ENCODE results near the gene HOXD12.

DNA sequence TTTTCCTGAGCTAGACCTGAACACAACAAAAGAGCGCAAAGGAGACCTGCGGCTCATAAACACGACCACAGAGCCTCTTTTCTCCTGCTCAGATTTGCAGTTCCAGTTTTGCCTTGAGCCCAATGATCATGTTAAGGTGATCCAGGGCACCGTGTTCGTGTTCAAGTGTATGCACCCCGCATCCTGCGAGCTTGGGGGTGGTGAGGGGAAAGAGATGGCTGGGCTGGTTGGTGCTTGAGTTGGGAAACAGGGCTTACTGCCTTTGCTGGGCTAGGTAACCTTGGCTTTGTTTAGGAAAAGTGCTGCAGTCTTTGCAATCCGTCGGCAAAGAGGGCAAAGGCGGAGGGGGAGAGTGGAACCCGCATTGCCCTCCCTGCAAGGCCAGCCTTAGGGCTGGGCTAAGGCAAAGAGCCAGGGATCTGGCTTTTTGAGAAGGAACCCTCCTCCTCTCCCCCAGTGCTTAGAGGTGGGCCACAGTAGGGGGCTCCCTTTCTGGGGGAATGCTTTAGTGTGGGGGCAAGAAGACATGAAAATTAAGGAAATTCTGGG is 18.3 kb downstream of the HOXD12 start:
- TF ChIP-seq POLR2AphosphoS5 (IDR thresholded peaks at IDR 0.05), result no peak
- TF ChIP-seq, protein P1, sequence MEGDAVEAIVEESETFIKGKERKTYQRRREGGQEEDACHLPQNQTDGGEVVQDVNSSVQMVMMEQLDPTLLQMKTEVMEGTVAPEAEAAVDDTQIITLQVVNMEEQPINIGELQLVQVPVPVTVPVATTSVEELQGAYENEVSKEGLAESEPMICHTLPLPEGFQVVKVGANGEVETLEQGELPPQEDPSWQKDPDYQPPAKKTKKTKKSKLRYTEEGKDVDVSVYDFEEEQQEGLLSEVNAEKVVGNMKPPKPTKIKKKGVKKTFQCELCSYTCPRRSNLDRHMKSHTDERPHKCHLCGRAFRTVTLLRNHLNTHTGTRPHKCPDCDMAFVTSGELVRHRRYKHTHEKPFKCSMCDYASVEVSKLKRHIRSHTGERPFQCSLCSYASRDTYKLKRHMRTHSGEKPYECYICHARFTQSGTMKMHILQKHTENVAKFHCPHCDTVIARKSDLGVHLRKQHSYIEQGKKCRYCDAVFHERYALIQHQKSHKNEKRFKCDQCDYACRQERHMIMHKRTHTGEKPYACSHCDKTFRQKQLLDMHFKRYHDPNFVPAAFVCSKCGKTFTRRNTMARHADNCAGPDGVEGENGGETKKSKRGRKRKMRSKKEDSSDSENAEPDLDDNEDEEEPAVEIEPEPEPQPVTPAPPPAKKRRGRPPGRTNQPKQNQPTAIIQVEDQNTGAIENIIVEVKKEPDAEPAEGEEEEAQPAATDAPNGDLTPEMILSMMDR (IDR thresholded peaks at IDR 0.05), result no peak
- no peak for TF ChIP-seq POLR2A (IDR thresholded peaks at IDR 0.05)
- no peak for TF ChIP-seq EP300 (IDR thresholded peaks at IDR 0.05; ENCODE audit: low read depth)

All from transverse colon (tissue), 4 donors.